NCI-H2196 (cell line): ENCODE data around the gene CACNA1E.

Source experiments
- DNase-seq: peaks from one replicate; lab custom pipeline; 2025; ENCODE audit not compliant: unreplicated experiment; lab: John Stamatoyannopoulos, UW

CACNA1E gene

GRCh38 chr1:181626279-181626938 is 143.1 kb downstream of the CACNA1E start:
- DNase-seq: no peak

- DNase-seq: no peak
Measured at GRCh38 chr1:181630398-181630797, 147.1 kb downstream of the CACNA1E start.

GRCh38 chr1:181630838-181631237 is 147.5 kb downstream of the CACNA1E start:
- DNase-seq: peak; percentile 80

- no peak for DNase-seq
Measured at GRCh38 chr1:181632492-181632891, 149.2 kb downstream of the CACNA1E start.

GRCh38 chr1:181632960-181633359 is 149.6 kb downstream of the CACNA1E start:
- DNase-seq: no peak

- peak; percentile 8 for DNase-seq
Measured at GRCh38 chr1:181635110-181635509, 151.8 kb downstream of the CACNA1E start.

GRCh38 chr1:181637998-181638397 is 154.7 kb downstream of the CACNA1E start:
- no peak for DNase-seq

GRCh38 chr1:181640956-181641355 is 157.6 kb downstream of the CACNA1E start:
- no peak for DNase-seq

GRCh38 chr1:181643631-181644030 is 160.3 kb downstream of the CACNA1E start:
- DNase-seq: no peak

GRCh38 chr1:181645171-181645570 is 161.9 kb downstream of the CACNA1E start:
- no peak for DNase-seq

- DNase-seq: no peak
Measured at GRCh38 chr1:181646710-181647109, 163.4 kb downstream of the CACNA1E start.

- DNase-seq: no peak
Measured at GRCh38 chr1:181647314-181648035, 164.2 kb downstream of the CACNA1E start.

GRCh38 chr1:181651276-181651675 is 168.0 kb downstream of the CACNA1E start:
- DNase-seq: no peak

- no peak for DNase-seq
Measured at GRCh38 chr1:181655756-181656155, 172.4 kb downstream of the CACNA1E start.

GRCh38 chr1:181656491-181656890 is 173.2 kb downstream of the CACNA1E start:
- no peak for DNase-seq

- DNase-seq: no peak
Measured at GRCh38 chr1:181658581-181658980, 175.3 kb downstream of the CACNA1E start.

- DNase-seq: no peak
Measured at GRCh38 chr1:181659321-181659957, 176.1 kb downstream of the CACNA1E start.

GRCh38 chr1:181660621-181661020 is 177.3 kb downstream of the CACNA1E start:
- no peak for DNase-seq

GRCh38 chr1:181661569-181661968 is 178.3 kb downstream of the CACNA1E start:
- peak; percentile 37 for DNase-seq

- DNase-seq: no peak
Measured at GRCh38 chr1:181662606-181663005, 179.3 kb downstream of the CACNA1E start.

- no peak for DNase-seq
Measured at GRCh38 chr1:181664543-181664942, 181.2 kb downstream of the CACNA1E start.

- no peak for DNase-seq
Measured at GRCh38 chr1:181669246-181669645, 185.9 kb downstream of the CACNA1E start.
